Left lung (tissue), 10 donors: ENCODE data around the gene GRB10. TPM values are rescaled to one million over a fixed set of nuclear protein-coding genes. Genes with fewer than 3 reads are reported as not detected.
A peak's percentile ranks its signal among the peaks of the same experiment; 100 is the strongest.

Experiments
- ATAC-seq: fragments of 200-7000 bp; cut with Tn5 transposase; one replicate; pipeline ENCODE4 v1.9.1; 2020; ENCODE audit warnings: moderate library complexity
- DNase-seq, 4 donors: peaks; one replicate each; pipeline ENCODE4 v3.0.0-alpha.2; 2013 to 2020
- H3K27ac ChIP-seq, 2 donors: fragments of 200-600 bp; sonication (generic) in 1 of 2; one replicate each; pipeline versions ENCODE4 v1.5.0 to v1.8.0; 2020 to 2021
- H3K27me3 ChIP-seq, 2 donors: fragments of 200-600 bp; sonication (generic) in 1 of 2; one replicate each; pipeline versions ENCODE4 v1.5.0 to v1.8.0; 2020 to 2021
- H3K36me3 ChIP-seq, 2 donors: fragments of 200-600 bp; sonication (generic) in 1 of 2; one replicate each; pipeline versions ENCODE4 v1.5.0 to v1.8.0; 2020 to 2021
- H3K4me1 ChIP-seq, 2 donors: fragments of 200-600 bp; one replicate each; pipeline ENCODE4 v1.8.0; 2021
- H3K4me3 ChIP-seq, 2 donors: fragments of 200-600 bp; sonication (generic) in 1 of 2; one replicate each; pipeline versions ENCODE4 v1.5.0 to v1.8.0; 2020 to 2021; ENCODE audit warnings: mild to moderate bottlenecking in 1 of 2
- H3K9me3 ChIP-seq, 2 donors: fragments of 200-600 bp; sonication (generic) in 1 of 2; one replicate each; pipeline versions ENCODE4 v1.5.0 to v1.8.0; 2020 to 2021
- intact Hi-C, 2 donors: fragments of 100-400 bp; cut with DNase I; formaldehyde crosslinking; loops; one replicate each; pipeline versions ENCODE4 v1.11.2 to v1.14.2; 2022
- polyA plus RNA-seq, 6 donors: library from polyadenylated mRNA; unstranded; fragments of 120-200 nt; gene quantifications; one replicate each; pipeline ENCODE4 v1.2.1, GENCODE V29; 2013; ENCODE audit not compliant: insufficient read length in 6 of 6
- total RNA-seq, 2 donors: library from RNA; stranded (reverse); fragmentation: NEBNext Ultra II Directional; extraction: Animal tissue kit (Norgen Biotek cat#: 25700); gene quantifications; one replicate each; pipeline ENCODE4 v1.2.1, GENCODE V29; 2021
- TF ChIP-seq, protein P1 (sequence below), 2 donors: fragments of 200-600 bp; sonication (generic) in 1 of 2; IDR thresholded peaks; one replicate each; pipeline versions ENCODE4 v1.5.0 to v1.8.0; 2021; ENCODE audit warnings: antibody characterized with exemption in 2 of 2
- donor health status: DM: no; HTN: yes; CAD: no.
- donor health status: DM: no; HTN: no; CAD: no.

The GRB10 gene
- total and polyA plus RNA-seq, 8 donors, result 38.8 to 58.3 (median 45.0) TPM

DNA sequence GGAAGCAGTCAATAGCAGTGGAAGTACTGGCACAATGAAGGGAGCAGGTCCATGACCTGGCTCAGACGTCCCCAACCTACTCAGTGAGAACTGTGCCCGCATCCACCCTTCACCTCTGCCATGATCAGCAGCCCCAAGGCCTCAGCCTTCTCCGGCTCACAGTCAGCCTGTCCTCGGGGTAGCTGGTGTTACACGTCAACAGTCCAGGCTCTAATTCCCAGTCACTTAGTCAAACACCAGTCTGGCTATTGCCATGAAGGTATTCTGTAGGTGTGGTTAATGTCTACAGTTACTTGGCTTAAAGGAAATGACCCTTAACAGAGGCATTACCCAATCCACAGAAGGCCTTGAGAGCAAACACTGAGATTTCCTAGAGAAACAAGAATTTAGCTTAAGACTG lies 49.1 kb downstream of the GRB10 start:
- Histone ChIP-seq H3K36me3 (no peaks in the 10 kb centered on the region), H3K9me3 (no peaks in the 10 kb centered on the region), H3K4me3 (no peak overlapping the region), H3K27me3 (no peaks in the 10 kb centered on the region), H3K4me1 (peaks cover 10 to 33% of the 10 kb centered on the region in 2 donors), H3K27ac (peak overlapping the region; percentile 58 to 76)
- peak; percentile 98 for ATAC-seq
- intact Hi-C loops, result no loop called here
- TF ChIP-seq, protein P1, sequence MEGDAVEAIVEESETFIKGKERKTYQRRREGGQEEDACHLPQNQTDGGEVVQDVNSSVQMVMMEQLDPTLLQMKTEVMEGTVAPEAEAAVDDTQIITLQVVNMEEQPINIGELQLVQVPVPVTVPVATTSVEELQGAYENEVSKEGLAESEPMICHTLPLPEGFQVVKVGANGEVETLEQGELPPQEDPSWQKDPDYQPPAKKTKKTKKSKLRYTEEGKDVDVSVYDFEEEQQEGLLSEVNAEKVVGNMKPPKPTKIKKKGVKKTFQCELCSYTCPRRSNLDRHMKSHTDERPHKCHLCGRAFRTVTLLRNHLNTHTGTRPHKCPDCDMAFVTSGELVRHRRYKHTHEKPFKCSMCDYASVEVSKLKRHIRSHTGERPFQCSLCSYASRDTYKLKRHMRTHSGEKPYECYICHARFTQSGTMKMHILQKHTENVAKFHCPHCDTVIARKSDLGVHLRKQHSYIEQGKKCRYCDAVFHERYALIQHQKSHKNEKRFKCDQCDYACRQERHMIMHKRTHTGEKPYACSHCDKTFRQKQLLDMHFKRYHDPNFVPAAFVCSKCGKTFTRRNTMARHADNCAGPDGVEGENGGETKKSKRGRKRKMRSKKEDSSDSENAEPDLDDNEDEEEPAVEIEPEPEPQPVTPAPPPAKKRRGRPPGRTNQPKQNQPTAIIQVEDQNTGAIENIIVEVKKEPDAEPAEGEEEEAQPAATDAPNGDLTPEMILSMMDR (IDR thresholded peaks at IDR 0.05), result no peak
- peak in 1 of 4 donors; percentile 67 for DNase-seq

DNA sequence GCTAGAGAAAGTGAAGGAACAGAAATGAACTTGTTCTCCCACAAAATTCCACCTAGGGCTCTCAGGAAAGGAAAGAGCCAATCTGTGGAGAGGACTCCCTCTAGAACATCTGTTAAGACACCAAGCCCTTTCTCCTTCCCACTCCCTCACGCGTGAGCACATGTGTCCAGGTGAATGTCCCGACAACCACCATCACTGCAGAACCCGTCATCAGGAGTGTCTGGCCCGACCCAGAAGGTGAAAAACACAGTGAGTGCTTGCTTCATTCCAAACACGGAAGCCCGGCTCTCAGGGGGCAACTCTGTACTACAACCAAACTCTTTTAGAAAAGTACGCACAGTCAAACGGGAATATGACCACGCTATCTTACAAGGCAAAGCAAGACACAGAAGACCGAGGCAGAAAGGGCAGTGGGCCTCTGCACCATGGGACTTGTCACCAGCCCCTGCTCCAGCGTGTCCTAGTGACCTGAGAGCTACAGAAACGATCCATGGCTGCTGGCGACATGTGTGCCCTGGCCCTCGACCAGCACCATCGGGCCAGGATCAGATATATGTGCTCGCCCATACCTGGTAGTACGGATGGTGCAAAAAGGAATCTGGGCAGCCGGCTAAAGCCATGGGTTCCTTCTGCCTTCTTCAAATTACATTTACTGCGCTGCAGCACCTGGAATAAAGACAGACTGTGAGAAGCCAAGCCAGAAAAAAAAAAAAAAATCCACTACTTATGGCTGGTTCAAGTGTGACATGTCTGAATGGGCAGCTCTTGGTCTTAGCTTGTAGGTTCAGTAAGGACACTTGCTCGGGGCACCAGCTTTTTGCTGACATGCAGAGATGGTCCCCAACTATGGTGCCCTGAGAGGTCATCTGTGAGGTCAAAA lies 50.8 kb downstream of the GRB10 start:
- H3K27ac ChIP-seq, result no peak overlapping the region
- H3K36me3 ChIP-seq, result no peaks in the 10 kb centered on the region
- DNase-seq, result no peak
- H3K9me3 ChIP-seq, result no peaks in the 10 kb centered on the region
- no peak overlapping the region for H3K4me3 ChIP-seq
- TF ChIP-seq, protein P1 (IDR thresholded peaks at IDR 0.05), result no peak
- ATAC-seq, result no peak
- H3K4me1 ChIP-seq, result peaks cover 10 to 41% of the 10 kb centered on the region in 2 donors
- intact Hi-C loops, result no loop called here
- H3K27me3 ChIP-seq, result no peaks in the 10 kb centered on the region

DNA sequence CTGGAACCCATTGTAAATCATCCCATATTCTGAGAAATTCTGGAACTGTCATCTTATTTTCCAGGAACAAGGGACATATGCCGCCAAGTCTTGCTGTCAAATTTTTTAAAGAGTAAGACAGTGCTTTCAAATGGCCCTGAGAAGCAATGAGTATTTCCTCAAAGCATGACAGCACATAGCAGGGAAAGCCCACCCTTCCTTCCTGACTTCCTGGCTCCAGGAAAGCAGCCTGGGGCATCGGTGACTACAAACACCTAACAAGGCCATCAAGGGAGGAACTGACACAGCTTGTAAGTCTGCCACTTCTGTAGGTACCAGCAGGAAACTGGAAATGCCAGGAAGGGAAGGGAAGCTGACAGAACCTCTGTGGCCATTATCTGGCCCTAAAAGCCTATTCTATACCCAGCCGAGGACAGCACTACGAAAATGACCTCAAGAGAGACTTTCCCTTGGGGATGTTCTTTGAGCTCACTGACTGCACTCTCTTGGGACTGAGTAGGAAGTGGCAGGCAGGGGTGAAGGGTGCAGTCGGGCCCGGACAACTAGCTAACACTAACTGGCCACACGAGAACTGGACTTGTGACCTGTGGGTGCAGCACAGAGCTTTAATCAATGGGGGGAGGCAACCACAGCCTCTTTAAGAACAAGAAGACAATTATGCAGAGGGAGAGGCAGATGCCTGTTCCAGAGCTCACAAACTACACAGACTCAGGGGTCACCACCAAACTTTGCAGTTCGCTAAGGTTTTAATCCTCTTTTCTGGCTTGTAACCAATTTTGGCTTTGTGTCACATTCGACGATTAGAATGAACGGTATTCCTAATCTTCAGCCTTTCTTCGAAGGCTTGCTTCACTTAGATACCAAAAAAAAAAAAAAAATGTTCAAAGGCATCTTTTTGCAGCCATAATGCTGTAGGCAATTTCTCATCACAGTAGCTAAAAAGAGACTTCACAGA lies 52.0 kb downstream of the GRB10 start:
- Histone ChIP-seq H3K36me3 (no peaks in the 10 kb centered on the region), H3K27ac (peak overlapping the region in 1 of 2 donors; percentile 65), H3K27me3 (no peaks in the 10 kb centered on the region), H3K9me3 (no peaks in the 10 kb centered on the region), H3K4me3 (no peak overlapping the region), H3K4me1 (peaks cover 10 to 53% of the 10 kb centered on the region in 2 donors)
- intact Hi-C loops, result no loop called here
- TF ChIP-seq, protein P1 (IDR thresholded peaks at IDR 0.05), result no peak
- DNase-seq (no peak), ATAC-seq (no peak)

DNA sequence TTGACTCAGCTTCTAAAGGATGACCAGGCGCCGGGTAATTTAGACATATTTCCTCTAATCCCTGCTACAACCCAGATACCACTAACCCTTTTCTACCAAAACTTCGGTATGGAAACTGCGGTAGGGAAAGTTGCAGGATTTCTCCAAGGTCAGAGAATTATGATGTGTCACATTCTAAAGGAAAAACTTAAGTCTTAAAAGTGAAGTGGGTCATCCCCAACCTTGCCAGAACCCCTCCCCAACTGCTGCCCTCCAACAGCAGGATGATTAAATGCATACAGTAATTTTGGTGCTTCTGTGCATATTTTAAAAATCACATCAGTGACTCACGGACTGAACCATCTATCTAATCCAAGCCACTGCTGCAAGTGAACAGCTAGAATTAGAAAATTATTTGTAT lies 52.7 kb downstream of the GRB10 start:
- Histone ChIP-seq H3K36me3 (no peaks in the 10 kb centered on the region), H3K27me3 (no peaks in the 10 kb centered on the region), H3K4me1 (peaks cover 10 to 60% of the 10 kb centered on the region in 2 donors), H3K4me3 (no peak overlapping the region), H3K27ac (no peak overlapping the region), H3K9me3 (no peaks in the 10 kb centered on the region)
- TF ChIP-seq, protein P1 (IDR thresholded peaks at IDR 0.05), result no peak
- DNase-seq, result no peak
- intact Hi-C loops, result no loop called here
- no peak for ATAC-seq

DNA sequence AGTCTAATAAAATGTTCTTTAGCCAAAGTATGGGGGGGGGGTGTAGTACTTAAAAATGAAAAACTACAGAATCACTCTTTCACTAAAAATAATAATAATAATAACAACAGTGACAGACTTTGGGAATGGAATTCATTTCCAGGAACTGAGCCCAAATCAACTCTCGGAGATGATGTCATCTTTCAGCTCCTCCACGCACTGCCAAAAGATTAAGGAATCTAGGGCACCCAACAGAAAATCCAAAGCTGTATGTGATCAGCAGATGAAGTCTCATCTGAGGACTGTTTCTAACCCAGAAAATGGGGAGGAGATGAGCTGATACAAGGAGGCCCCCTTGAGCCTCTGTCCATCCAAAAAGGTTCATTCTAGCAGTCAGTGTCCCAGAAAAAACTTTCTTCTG lies 54.5 kb downstream of the GRB10 start:
- Histone ChIP-seq H3K4me1 (peaks cover 10 to 73% of the 10 kb centered on the region in 2 donors), H3K27ac (peak overlapping the region in 1 of 2 donors; percentile 26), H3K27me3 (no peaks in the 10 kb centered on the region), H3K36me3 (no peaks in the 10 kb centered on the region), H3K4me3 (no peak overlapping the region), H3K9me3 (no peaks in the 10 kb centered on the region)
- DNase-seq (no peak), ATAC-seq (no peak)
- intact Hi-C loops, result no loop called here
- TF ChIP-seq, protein P1 (IDR thresholded peaks at IDR 0.05), result no peak
